Adrenal gland (tissue), 12 donors: ENCODE results near the gene PRAMEF14. TPM values are rescaled to one million over a fixed set of nuclear protein-coding genes. Genes with fewer than 3 reads are reported as not detected.
"Not testable (repeated sequence)": the region's sequence is repeated elsewhere in the genome, so short reads cannot be mapped to it uniquely, and the experiment has no call there.

Experiments used
- DNase-seq, 7 donors: peaks; one replicate each; pipeline ENCODE4 v3.0.0-alpha.2; 2019 to 2020
- H3K27ac ChIP-seq, 5 donors: fragments of 200-600 bp; sonication (generic) in 4 of 5; 1 replicate in 3 of 5; 2 replicates in 2 of 5; pipeline versions ENCODE4 v1.5.1 to v1.8.0; 2016 to 2020; ENCODE audit warnings: mild to moderate bottlenecking in 1 of 5
- H3K27me3 ChIP-seq: fragments of 200-600 bp; 2 replicates; pipeline ENCODE4 v1.8.0; 2021
- H3K36me3 ChIP-seq, 2 donors: fragments of 200-600 bp; replicated peaks in 1 of 2; 1 replicate in 1 of 2; 2 replicates in 1 of 2; pipeline versions ENCODE4 v1.5.1 to v1.8.0; 2018 to 2022
- H3K4me1 ChIP-seq, 2 donors: fragments of 200-600 bp; replicated peaks in 1 of 2; 1 replicate in 1 of 2; 2 replicates in 1 of 2; pipeline versions ENCODE4 v1.5.1 to v1.8.0; 2018 to 2021
- H3K4me3 ChIP-seq, 4 donors: fragments of 200-600 bp; sonication (generic) in 3 of 4; one replicate each; pipeline ENCODE4 v1.5.1; 2016 to 2018
- H3K9me3 ChIP-seq, 3 donors: fragments of 200-600 bp; sonication (generic) in 1 of 3; replicated peaks in 1 of 3; 1 replicate in 2 of 3; 2 replicates in 1 of 3; pipeline versions ENCODE4 v1.5.1 to v1.8.0; 2016 to 2021
- WGBS, 4 donors: extraction: QIAGEN DNeasy Blood & Tissue Kit in 2 of 4; methylation state at CpG; one replicate each; pipeline versions ENCODE4 v1.1.5 to v1.1.7; 2013 to 2017; 5-methylcytosine and 5-hydroxymethylcytosine counted together
- intact Hi-C, 2 donors: fragments of 100-400 bp; cut with DNase I; formaldehyde crosslinking; loops; one replicate each; pipeline versions ENCODE4 v1.14.1 to v1.15.0; 2022 to 2023
- polyA plus RNA-seq, 3 donors: library from polyadenylated mRNA; stranded (reverse); fragments of 200-250 nt in 2 of 3; fragments of 350-450 nt in 1 of 3; fragmentation: Illumina TruSeq in 1 of 3; extraction: RNeasy Lipid Tissue Mini Kit (QIAGEN cat#74804) in 1 of 3; gene quantifications; one replicate each; pipeline ENCODE4 v1.2.3, GENCODE V29; 2013 to 2014
- total RNA-seq, 9 donors: library from RNA; depleted of rRNA in 4 of 9; stranded (reverse); fragments of >200 nt in 4 of 9; fragments of 120-200 nt in 1 of 9; fragmentation: NEBNext Ultra II Directional in 1 of 9; extraction: Animal tissue kit (Norgen Biotek cat#: 25700) in 1 of 9; gene quantifications; one replicate each; pipeline versions ENCODE4 v1.1.0 to v1.2.4, GENCODE V29; 2013 to 2023
- donor health status: healthy with polysubstance abuse.
- donor health status: Bipolar disorder and iron deficiency.
- donor health status: DM: yes; HTN: yes; CAD: no.
- donor health status: DM: no; HTN: no; CAD: no.
- donor health status: DM: no; HTN: no; CAD: no.
- donor health status: DM: yes; HTN: yes; CAD: no.

PRAMEF14 gene
- total and polyA plus RNA-seq, 12 donors, result not detected

DNA sequence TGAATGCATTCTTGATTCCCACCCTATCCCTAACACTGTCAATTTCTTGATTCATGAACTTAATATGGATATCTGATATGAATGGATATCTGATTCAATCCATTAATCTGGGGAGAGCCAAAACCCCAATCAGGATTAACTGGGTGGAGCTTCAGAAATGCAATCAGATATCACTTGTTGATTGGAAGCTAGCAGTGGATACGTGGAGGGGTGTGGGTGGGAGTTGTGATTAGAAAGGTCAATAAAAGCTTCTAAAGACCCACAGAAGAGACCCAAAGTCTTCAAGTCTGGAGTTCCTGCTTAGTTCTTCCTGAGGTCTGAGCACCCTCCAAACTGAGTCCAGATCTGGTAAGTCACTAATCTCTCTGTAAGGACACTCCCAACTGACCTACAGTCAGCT, 43.7 kb downstream of the PRAMEF14 start, which contains the start of gene PRAMEF33:
Gene PRAMEF33, plus strand, starts transcription at position 301 of the 400 bp plus-strand sequence. CDS start 2,416 bp downstream, outside the sequence.
- H3K27me3 ChIP-seq, H3K27ac ChIP-seq, H3K9me3 ChIP-seq, H3K4me3 ChIP-seq, H3K4me1 ChIP-seq, H3K36me3 ChIP-seq, intact Hi-C loops, DNase-seq: not testable (repeated sequence)
- no CpG with 5 or more reads among the region's 1 CpG for WGBS, 4 donors

DNA sequence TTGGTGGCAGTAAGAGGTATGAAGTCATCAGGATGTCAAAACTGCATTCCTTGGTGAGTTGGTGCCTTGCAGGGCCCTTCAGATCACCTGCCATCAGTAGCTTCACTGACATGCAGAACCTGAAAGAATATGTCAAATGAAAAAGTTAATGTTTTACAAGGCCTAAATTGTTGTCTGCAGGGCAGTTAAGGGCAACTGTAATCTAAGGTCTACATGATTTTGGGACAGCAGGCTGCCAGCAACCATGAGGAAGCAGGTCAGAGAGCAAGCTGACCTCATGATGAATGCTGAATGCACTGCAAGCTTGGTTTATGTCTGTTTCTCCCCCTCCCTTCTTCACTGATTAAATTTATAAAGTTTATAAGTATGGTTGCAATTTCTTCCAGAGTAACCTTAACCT, 44.7 kb downstream of the PRAMEF14 start:
- DNase-seq, H3K4me1 ChIP-seq, H3K27me3 ChIP-seq, H3K27ac ChIP-seq, H3K4me3 ChIP-seq, H3K36me3 ChIP-seq, intact Hi-C loops, H3K9me3 ChIP-seq: not testable (repeated sequence)

DNA sequence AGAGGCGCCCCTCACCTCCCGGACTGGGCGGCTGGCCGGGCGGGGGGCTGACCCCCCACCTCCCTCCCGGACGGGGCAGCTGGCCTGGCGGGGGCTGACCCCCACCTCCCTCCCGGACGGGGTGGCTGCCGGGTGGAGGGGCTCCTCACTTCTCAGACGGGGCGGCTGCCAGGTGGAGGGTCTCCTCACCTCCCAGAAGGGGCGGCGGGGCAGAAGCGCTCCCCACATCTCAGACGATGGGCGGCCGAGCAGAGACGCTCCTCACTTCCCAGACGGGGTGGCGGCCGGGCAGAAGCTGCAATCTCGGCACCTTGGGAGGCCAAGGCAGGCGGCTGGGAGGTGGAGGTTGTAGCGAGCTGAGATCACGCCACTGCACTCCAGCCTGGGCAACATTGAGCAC, 48.2 kb downstream of the PRAMEF14 start:
- H3K36me3 ChIP-seq, H3K27ac ChIP-seq, H3K9me3 ChIP-seq, H3K27me3 ChIP-seq, H3K4me1 ChIP-seq, H3K4me3 ChIP-seq, DNase-seq, intact Hi-C loops: not testable (repeated sequence)
- 94 to 100% methylated on average over 5 to 7 of the region's 27 CpGs; no CpG with 5 or more reads in 2 of the 4 donors for whole genome bisulfite sequencing, 4 donors

DNA sequence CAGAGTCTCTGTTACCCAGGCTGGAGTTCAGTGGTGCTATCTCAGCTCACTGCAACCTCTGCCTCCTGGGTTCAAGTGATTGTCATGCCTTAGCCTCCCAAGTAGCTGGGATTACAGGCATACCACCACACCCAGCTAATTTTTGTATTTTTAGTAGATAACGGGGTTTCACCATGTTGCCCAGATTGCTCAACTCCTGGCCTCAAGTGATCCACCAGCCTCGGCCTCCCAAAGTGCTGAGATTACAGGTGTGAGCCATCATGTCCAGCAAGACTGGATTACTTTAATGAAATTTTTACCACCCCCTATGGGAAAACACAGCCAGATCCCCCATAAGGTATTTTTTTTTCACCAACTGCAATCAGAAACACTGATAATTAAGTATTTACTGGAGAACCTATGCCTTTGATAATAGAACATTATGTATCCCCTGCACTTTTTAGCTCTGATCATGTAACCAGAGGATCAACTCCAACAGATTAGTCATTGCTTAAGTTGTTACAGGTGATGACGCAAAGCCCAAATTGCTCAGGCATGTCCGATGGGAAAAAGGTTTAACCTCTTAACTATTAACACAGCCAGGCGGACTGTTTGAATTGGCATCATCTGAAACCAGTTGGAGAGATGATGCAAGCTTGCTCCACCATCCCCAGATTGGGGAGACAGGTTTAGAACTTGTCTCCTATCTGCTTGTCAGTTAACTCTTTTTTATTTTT, 49.6 kb downstream of the PRAMEF14 start:
- DNase-seq, H3K27me3 ChIP-seq, H3K9me3 ChIP-seq, intact Hi-C loops, H3K4me3 ChIP-seq, H3K36me3 ChIP-seq, H3K4me1 ChIP-seq, H3K27ac ChIP-seq: not testable (repeated sequence)
- WGBS, 4 donors, result 80 to 95% (median 86%) methylated on average over 1 to 2 of the region's 5 CpGs; no CpG with 5 or more reads in 1 of the 4 donors

Other genes starting within 250 kb of the PRAMEF14 start
- not detected for gene HNRNPCL2, start 230.3 kb downstream of the PRAMEF14 start, total RNA-seq
- not detected for gene HNRNPCL2, start 230.3 kb downstream of the PRAMEF14 start, polyA plus RNA-seq
- gene PRAMEF26, start 191.1 kb downstream of the PRAMEF14 start, total RNA-seq, result not detected
- gene PRAMEF26, start 191.1 kb downstream of the PRAMEF14 start, polyA plus RNA-seq, result not detected
- gene HNRNPCL4, start 181.5 kb downstream of the PRAMEF14 start, total RNA-seq, result not detected
- gene HNRNPCL4, start 181.5 kb downstream of the PRAMEF14 start, polyA plus RNA-seq, result not detected
- gene PRAMEF9, start 175.3 kb downstream of the PRAMEF14 start, total RNA-seq, result not detected
- not detected for gene PRAMEF9, start 175.3 kb downstream of the PRAMEF14 start, polyA plus RNA-seq
- gene PRAMEF13, start 145.7 kb downstream of the PRAMEF14 start, total RNA-seq, result not detected
- not detected for gene PRAMEF13, start 145.7 kb downstream of the PRAMEF14 start, polyA plus RNA-seq
- not detected for gene PRAMEF18, start 121.0 kb downstream of the PRAMEF14 start, total RNA-seq
- gene PRAMEF18, start 121.0 kb downstream of the PRAMEF14 start, polyA plus RNA-seq, result not detected
- not detected for gene PRAMEF5, start 92.9 kb downstream of the PRAMEF14 start, total RNA-seq
- not detected for gene PRAMEF5, start 92.9 kb downstream of the PRAMEF14 start, polyA plus RNA-seq
- not detected for gene PRAMEF8, start 62.0 kb downstream of the PRAMEF14 start, total RNA-seq
- gene PRAMEF8, start 62.0 kb downstream of the PRAMEF14 start, polyA plus RNA-seq, result not detected
- gene PRAMEF33, start 43.6 kb downstream of the PRAMEF14 start, total RNA-seq, result not detected
- gene PRAMEF33, start 43.6 kb downstream of the PRAMEF14 start, polyA plus RNA-seq, result not detected
- not detected for gene PRAMEF15, start 31.6 kb downstream of the PRAMEF14 start, total RNA-seq
- gene PRAMEF15, start 31.6 kb downstream of the PRAMEF14 start, polyA plus RNA-seq, result not detected
- not detected for gene PRAMEF19, start 24.8 kb upstream of the PRAMEF14 start, total RNA-seq
- not detected for gene PRAMEF19, start 24.8 kb upstream of the PRAMEF14 start, polyA plus RNA-seq
- not detected for gene PRAMEF17, start 42.5 kb upstream of the PRAMEF14 start, total RNA-seq
- not detected for gene PRAMEF17, start 42.5 kb upstream of the PRAMEF14 start, polyA plus RNA-seq
- not detected for gene PRAMEF20, start 63.3 kb upstream of the PRAMEF14 start, total RNA-seq
- gene PRAMEF20, start 63.3 kb upstream of the PRAMEF14 start, polyA plus RNA-seq, result not detected
- 10 to 100 TPM in 3 of 9 donors, 1 to 10 TPM in 6; 3.2 to 60.3 (median 9.5) TPM for gene LRRC38, start 166.9 kb upstream of the PRAMEF14 start, total RNA-seq
- gene LRRC38, start 166.9 kb upstream of the PRAMEF14 start, polyA plus RNA-seq, result 10 to 100 TPM in 1 of 3 donors, 1 to 10 TPM in 2; 5.6 to 10.0 (median 9.7) TPM
- 10 to 100 TPM in 3 of 9 donors, 1 to 10 TPM in 6; 1.2 to 13.8 (median 5.8) TPM for gene PDPN, start 236.7 kb upstream of the PRAMEF14 start, total RNA-seq
- 1 to 10 TPM; 1.5 to 7.9 (median 4.1) TPM for gene PDPN, start 236.7 kb upstream of the PRAMEF14 start, polyA plus RNA-seq